SK-N-DZ (cell line): ENCODE results near the gene SIGMAR1. TPM values are rescaled to one million over a fixed set of nuclear protein-coding genes. Genes with fewer than 3 reads are reported as not detected.
A peak's percentile ranks its signal among the peaks of the same experiment; 100 is the strongest.

Source experiments
- DNase-seq: peaks from one replicate; pipeline ENCODE4 v3.0.0-alpha.2; 2015; ENCODE audit warnings: low spot score
- polyA plus RNA-seq, 2 experiments: library from polyadenylated mRNA; depleted of rRNA; stranded (reverse); fragments of >200 nt; gene quantifications; 2 replicates each; pipeline ENCODE4 v1.2.3, GENCODE V29; 2014

SIGMAR1 gene
- 183 and 208 TPM in 2 replicates for polyA plus RNA-seq (2014; cell fraction: cytosol; rRNA removed)
- polyA plus RNA-seq (2014; cell fraction: nucleus; rRNA removed): 89.9 and 92.3 TPM in 2 replicates

DNA sequence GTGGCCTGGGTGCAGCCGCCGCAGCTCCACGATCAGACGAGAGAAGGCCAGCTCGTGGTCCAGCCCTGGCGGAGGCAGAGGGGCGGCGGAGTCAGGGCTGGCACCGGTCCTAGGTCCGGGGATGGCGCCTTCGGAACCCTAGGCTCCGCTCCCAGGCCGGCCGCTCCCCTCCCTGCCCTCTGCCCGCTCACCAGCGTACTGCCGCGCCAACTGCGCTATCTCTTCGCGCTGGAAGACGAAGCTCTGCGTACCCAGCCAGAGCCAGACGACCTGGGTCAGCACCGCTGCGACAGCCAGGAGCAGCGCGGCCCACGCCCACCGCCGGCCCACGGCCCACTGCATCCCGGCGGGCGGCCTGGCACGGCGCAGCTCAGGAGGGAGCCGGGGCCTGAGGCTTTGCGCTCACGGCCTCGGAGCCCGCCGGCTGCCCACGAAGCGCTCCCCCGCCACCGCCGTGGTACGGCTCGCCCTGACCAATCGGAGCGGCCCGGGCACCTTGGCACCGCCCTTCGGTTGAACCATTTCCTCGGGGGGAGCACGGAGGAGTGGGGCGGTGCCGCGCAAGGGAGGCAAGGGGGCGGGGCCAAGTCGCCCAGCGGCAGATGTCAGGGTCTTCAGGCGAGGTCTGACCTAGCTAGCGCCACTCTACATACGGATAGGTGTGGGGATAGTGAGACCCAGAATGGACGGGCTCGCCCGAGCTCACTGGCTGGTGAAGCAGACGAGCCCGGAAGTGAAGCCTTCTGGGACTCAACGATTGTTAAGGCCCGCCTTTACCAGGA is at the start of gene SIGMAR1:
Gene SIGMAR1 (minus strand): TSS at position 432 of the 782 bp plus-strand sequence. CDS start 90 bp downstream, at position 342.
- DNase-seq: peak; percentile 95

DNA sequence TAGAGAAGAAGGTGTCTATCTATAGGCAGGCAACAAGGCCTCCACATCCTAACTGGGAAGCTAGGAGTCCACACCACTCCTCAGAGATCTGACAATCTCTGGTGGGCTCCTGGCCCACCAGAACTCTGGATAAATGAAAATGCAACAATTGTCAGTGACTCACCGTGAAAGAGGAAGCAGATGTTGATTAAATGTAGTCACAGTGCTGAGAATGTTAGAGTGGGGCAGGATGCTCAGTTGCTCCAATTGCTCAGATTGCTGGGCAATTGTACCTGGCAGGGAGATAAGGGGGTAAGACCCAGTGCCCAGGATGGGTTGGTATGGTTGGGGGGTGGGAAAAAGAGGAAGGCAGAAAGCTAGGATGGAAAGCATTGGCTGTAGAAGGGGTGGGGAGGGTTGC is 49.1 kb upstream of the SIGMAR1 start:
- DNase-seq: no peak

DNA sequence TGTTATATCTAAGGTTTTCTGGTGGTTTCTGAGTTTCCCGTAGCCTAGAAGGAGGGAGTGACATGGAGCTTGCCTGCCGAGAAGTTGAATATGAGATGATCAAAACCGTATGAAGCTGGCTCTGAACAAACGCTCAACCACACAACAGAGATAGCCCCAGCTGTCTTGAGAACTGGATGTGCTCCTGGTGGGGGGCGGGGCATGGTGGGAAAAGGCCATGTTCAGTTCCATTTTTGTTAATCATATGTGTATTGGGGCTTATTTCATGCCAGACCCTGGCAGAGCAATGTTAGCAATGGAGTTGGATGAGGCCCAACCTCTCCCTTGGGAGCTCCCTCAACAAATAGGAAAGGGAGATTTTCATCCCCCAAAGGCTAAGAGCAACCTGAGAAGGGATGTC is 48.6 kb upstream of the SIGMAR1 start:
- DNase-seq: no peak

DNA sequence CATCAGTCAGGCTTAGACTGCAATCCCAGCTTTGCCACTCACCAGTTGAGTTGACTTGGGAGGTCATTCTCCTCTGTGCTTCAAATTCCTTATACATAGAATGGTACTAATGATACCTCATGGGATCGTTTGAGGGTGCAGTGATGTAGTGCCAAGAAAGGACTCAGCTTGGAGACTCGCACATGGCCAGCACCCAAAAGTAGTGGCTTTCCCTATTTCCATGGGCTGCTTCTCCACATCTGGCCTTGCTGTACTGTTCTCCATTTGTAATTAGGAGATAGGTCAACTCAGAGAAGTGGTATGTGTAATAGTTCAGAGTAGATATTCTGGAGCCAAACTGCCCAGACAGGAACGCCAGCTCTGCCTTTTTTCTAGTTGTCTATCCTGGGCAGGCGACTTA is 48.0 kb upstream of the SIGMAR1 start:
- no peak for DNase-seq

DNA sequence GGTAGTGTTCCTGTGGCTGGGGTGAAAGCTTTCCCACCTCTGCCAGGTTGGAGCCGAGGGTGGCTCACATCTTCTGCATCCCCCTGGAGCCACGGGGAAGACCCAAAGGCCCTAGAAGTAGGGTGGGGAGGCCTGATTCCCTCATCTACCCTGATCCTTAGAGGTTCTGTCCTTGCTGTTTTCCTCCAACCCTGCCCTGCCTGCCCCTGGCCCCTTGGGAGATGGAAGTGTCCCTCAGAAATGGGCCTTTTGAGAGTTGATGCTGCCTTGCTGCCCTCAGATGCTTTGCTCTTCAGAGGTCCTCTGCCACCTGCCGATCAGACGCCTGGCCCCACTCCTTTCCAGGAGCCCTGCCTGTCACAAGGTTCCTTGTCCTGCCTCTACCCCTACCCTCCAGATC is 47.2 kb upstream of the SIGMAR1 start:
- no peak for DNase-seq

DNA sequence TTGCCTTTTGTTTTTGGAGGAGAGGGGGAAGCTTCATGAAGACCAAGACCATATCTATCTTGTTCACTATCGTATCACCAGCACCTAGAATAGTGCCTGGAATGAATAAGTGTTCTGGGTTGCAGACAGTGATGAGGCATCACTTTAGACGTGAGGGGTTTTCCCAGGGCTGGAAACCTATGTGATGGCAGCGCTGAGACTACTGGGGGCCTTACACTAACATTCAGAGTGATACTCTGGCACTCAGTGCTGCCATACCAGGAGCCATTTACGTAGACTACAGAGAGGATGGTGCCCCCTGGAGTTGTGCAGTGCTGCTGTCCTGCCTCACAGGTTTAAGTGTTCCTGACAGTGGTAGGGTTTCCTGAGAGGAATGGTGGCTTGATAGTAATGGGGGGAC is 46.6 kb upstream of the SIGMAR1 start:
- no peak for DNase-seq

- DNase-seq: no peak
Measured at GRCh38 chr9:34675869-34676268, 38.3 kb upstream of the SIGMAR1 start.

DNA sequence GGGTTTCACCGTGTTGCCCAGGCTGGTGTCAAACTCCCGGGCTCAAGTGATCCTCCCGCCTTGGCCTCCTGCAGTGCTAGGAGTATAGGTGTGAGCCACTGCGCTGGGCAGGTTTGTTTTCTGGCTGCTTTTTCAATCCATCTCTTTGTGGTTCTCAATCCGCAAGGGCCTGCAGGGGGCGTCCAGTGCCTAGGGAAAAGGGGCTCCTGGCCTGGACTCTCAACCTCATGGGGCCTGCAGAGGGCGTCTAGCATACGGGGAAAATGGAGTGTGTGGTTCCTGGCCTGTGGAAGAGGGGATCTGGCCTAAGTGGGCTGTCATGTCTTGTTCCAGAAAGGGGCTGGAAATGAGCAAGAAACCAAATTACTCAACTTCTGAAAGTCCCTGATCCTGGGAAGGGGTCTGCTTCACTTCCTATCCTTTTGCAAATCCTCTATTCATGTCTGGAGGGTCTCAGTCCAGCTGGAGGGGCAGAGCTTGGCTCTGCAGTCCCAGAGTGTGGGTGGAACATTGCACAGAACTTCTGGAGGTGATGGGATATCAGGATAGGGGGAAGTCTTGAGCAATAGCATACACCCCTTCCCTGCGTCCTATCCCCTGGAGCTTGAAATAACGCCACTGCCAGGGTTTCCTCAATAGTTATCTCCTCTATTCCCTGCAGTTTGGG is 37.6 kb upstream of the SIGMAR1 start:
- DNase-seq: peak; percentile 87

DNA sequence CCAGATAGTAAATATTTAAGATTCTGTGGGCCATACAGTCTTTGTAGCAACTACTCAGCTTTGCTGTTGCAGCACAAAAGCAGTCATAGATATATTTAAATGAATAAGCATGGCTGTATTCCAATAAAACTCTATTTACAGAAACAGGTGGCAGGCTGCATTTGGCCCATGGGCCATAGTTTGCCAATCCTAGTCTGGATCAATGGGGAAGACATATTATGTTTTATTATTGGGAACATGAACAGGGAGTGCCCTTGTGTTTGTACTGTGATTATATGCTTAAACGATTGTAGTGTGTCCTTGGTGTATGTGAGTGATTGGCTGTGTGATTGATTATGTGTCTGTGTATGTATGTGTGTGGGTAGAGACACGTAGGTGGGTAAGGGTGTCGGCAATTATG is 36.9 kb upstream of the SIGMAR1 start:
- no peak for DNase-seq

- DNase-seq: no peak
Measured at GRCh38 chr9:34671307-34671706, 33.7 kb upstream of the SIGMAR1 start.

GRCh38 chr9:34669809-34670562 is 32.4 kb upstream of the SIGMAR1 start:
- DNase-seq: no peak

- DNase-seq: peak; percentile 96
Measured at GRCh38 chr9:34665381-34666250, 28.0 kb upstream of the SIGMAR1 start.

DNA sequence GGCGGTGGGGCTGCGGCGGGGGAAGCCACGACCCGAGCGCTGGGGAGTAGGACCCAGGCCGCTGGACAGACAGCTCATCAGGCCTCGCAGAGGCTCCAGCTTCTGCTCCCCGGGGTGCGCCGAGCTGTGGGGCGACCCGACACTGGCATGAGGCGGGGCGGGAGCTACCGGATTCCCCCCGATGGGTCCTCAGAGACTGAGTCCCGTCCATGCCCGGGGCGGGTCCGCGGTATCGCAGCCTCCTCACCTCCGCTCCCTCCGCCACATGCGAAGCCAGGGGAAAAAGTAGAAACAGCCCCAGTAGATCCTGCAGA is 27.4 kb upstream of the SIGMAR1 start:
- no peak for DNase-seq

GRCh38 chr9:34664281-34665066 is 26.9 kb upstream of the SIGMAR1 start:
- DNase-seq: peak; percentile 76

- DNase-seq: no peak
Measured at GRCh38 chr9:34663303-34663605, 25.7 kb upstream of the SIGMAR1 start.

GRCh38 chr9:34662526-34663302 is 25.1 kb upstream of the SIGMAR1 start, which contains the start of gene CCL27:
Gene CCL27 (minus strand): TSS chr9:34662657. CDS start chr9:34662633, 24 bp downstream.
- no peak for DNase-seq

GRCh38 chr9:34659592-34660253 is 22.1 kb upstream of the SIGMAR1 start:
- DNase-seq: no peak

GRCh38 chr9:34658461-34658860 is 20.9 kb upstream of the SIGMAR1 start:
- DNase-seq: no peak

GRCh38 chr9:34656992-34657391 is 19.4 kb upstream of the SIGMAR1 start:
- DNase-seq: no peak
